ENCODE measurements around the gene NID1.

- TF ChIP-seq CTCF (IDR thresholded peaks at IDR 0.05; ENCODE audit: extremely low read depth in 1 of 2, insufficient read depth in 1 of 2, low read depth in 1 of 2, low read length in 2 of 2): no peak
- no peak for TF ChIP-seq POLR2A (IDR thresholded peaks at IDR 0.05; ENCODE audit: low read depth, low read length)
- no peak for TF ChIP-seq EZH2 (IDR thresholded peaks at IDR 0.05; ENCODE audit: borderline replicate concordance, low read depth, low read length, severe bottlenecking)
- TF ChIP-seq, protein P1, sequence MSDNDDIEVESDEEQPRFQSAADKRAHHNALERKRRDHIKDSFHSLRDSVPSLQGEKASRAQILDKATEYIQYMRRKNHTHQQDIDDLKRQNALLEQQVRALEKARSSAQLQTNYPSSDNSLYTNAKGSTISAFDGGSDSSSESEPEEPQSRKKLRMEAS (IDR thresholded peaks at IDR 0.05; ENCODE audit: insufficient read depth, insufficient read length): no peak
- no peak for TF ChIP-seq POLR2AphosphoS5 (IDR thresholded peaks at IDR 0.05; ENCODE audit: insufficient read depth, low read depth, low read length)
- no peak for TF ChIP-seq FOS (IDR thresholded peaks at IDR 0.05; ENCODE audit: borderline replicate concordance, insufficient read depth, low read length)
- TF ChIP-seq JUN (IDR thresholded peaks at IDR 0.05; ENCODE audit: borderline replicate concordance, insufficient read depth, insufficient read length, low read depth): no peak
- no peak for TF ChIP-seq GATA2 (IDR thresholded peaks at IDR 0.05; ENCODE audit: insufficient read depth, insufficient read length, low read depth, low read length)
- TF ChIP-seq MYC (IDR thresholded peaks at IDR 0.05; ENCODE audit: low read depth, low read length): no peak
Observed at GRCh38 chr1:236066828-236067386, 2.0 kb upstream of the NID1 start.

Data from endothelial cell of umbilical vein (primary cell).